HepG2 (cell line): ENCODE measurements around the gene AJM1. TPM values are rescaled to one million over a fixed set of nuclear protein-coding genes. Genes with fewer than 3 reads are reported as not detected.

Experiments
- BRF2 ChIP-seq: sonication (generic); formaldehyde crosslinking; IDR thresholded peaks from 2 replicates; pipeline ENCODE4 v1.8.1; 2022; ENCODE audit warnings: mild to moderate bottlenecking, missing genetic modification reagents
- CEBPG ChIP-seq: IDR thresholded peaks from 2 replicates; pipeline ENCODE4 v1.6.1; 2016
- FOSL2 ChIP-seq: sonication (generic); formaldehyde crosslinking; IDR thresholded peaks from 2 replicates; pipeline ENCODE4 v1.4.0; 2020; ENCODE audit warnings: missing genetic modification reagents
- HNF4A ChIP-seq: sonication (generic); formaldehyde crosslinking; IDR thresholded peaks from 2 replicates; pipeline ENCODE4 v1.4.0; 2020; ENCODE audit warnings: missing genetic modification reagents
- MLXIP ChIP-seq: sonication (generic); formaldehyde crosslinking; IDR thresholded peaks from 2 replicates; pipeline ENCODE4 v1.9.0; 2021; ENCODE audit warnings: missing genetic modification reagents, borderline replicate concordance
- MTA1 ChIP-seq: sonication (generic); formaldehyde crosslinking; IDR thresholded peaks from 2 replicates; pipeline ENCODE4 v1.4.0; 2020; ENCODE audit warnings: missing genetic modification reagents, mild to moderate bottlenecking, borderline replicate concordance
- NR1H2 ChIP-seq: sonication (generic); formaldehyde crosslinking; IDR thresholded peaks from 2 replicates; pipeline ENCODE4 v1.8.1; 2022; ENCODE audit warnings: low read depth, missing genetic modification reagents, borderline replicate concordance
- POLR2A ChIP-seq, 2 experiments: IDR thresholded peaks; 2 replicates each; pipeline ENCODE4 v1.6.1; 2011; ENCODE audit warnings: low read depth in 2 of 2, low read length in 2 of 2, mild to moderate bottlenecking in 1 of 2, moderate library complexity in 1 of 2; ENCODE audit not compliant: insufficient read depth in 1 of 2
- RBM22 ChIP-seq: fragments of 200-400 bp; formaldehyde crosslinking; optimal IDR thresholded peaks from 2 replicates; pipeline ENCODE3; 2017; ENCODE audit warnings: mild to moderate bottlenecking, low read length, moderate library complexity
- RCOR2 ChIP-seq: IDR thresholded peaks from 2 replicates; pipeline ENCODE4 v1.6.1; 2016; ENCODE audit warnings: missing biosample characterization, missing genetic modification reagents
- SAP130 ChIP-seq: IDR thresholded peaks from 2 replicates; pipeline ENCODE4 v1.6.1; 2016; ENCODE audit warnings: low read depth
- THAP11 ChIP-seq: IDR thresholded peaks from 2 replicates; pipeline ENCODE4 v1.6.1; 2016; ENCODE audit warnings: missing biosample characterization, missing genetic modification reagents
- TIGD3 ChIP-seq: sonication (generic); formaldehyde crosslinking; IDR thresholded peaks from 2 replicates; pipeline ENCODE4 v1.5.1; 2020; ENCODE audit warnings: mild to moderate bottlenecking, missing genetic modification reagents, borderline replicate concordance
- TRIM22 ChIP-seq: fragments of 450-650 bp; IDR thresholded peaks from 2 replicates; pipeline ENCODE4 v1.6.1; 2017
- ZMYM4 ChIP-seq: sonication (generic); formaldehyde crosslinking; IDR thresholded peaks from 2 replicates; pipeline ENCODE4 v1.8.1; 2023; ENCODE audit warnings: mild to moderate bottlenecking, missing genetic modification reagents
- ZNF280B ChIP-seq: sonication (generic); formaldehyde crosslinking; IDR thresholded peaks from 2 replicates; pipeline ENCODE4 v1.5.0; 2020; ENCODE audit warnings: missing genetic modification reagents, mild to moderate bottlenecking, borderline replicate concordance
- ZNF572 ChIP-seq: sonication (generic); formaldehyde crosslinking; IDR thresholded peaks from 2 replicates; pipeline ENCODE4 v1.5.1; 2020; ENCODE audit warnings: mild to moderate bottlenecking, missing genetic modification reagents
- ZNF580 ChIP-seq: IDR thresholded peaks from 2 replicates; pipeline ENCODE4 v1.6.1; 2016; ENCODE audit warnings: low read depth, borderline replicate concordance
- ZNF619 ChIP-seq: sonication (generic); formaldehyde crosslinking; IDR thresholded peaks from 2 replicates; pipeline ENCODE4 v1.4.0; 2020; ENCODE audit warnings: mild to moderate bottlenecking, missing genetic modification reagents
- ZNF652 ChIP-seq: IDR thresholded peaks from 2 replicates; pipeline ENCODE4 v1.6.1; 2016; ENCODE audit warnings: low read depth, borderline replicate concordance
- polyA plus RNA-seq, 8 experiments: library from polyadenylated mRNA; depleted of rRNA in 3 of 8; stranded (reverse) in 7 of 8; unstranded in 1 of 8; fragments of >200 nt; fragmentation: Illumina TruSeq in 4 of 8; extraction: Trizol in 4 of 8; gene quantifications; 2 replicates each; pipeline versions ENCODE4 v1.2.1 to v1.2.3, GENCODE V29; 2011 to 2016; ENCODE audit warnings: low read depth in 4 of 8, missing spikeins in 1 of 8, mixed read lengths in 1 of 8; ENCODE audit not compliant: insufficient read depth in 1 of 8
- total RNA-seq, 5 experiments: library from RNA; depleted of rRNA; stranded (reverse); fragments of >200 nt; fragmentation: Illumina TruSeq; extraction: Trizol; gene quantifications; 2 replicates each; pipeline ENCODE4 v1.2.3, GENCODE V29; 2016; ENCODE audit warnings: low read depth in 1 of 5

AJM1 gene
- total and polyA plus RNA-seq, 2 of the 13 experiments (the other 11 are each of a cell fraction or from before 2014, with no cell fraction given) = 1.1 to 1.2 TPM

GRCh38 chr9:136865041-136865767, 22.9 kb downstream of the AJM1 start (continued):
- TF ChIP-seq MLXIP (no peak), ZMYM4 (CRISPR knock-in tag) (no peak), NR1H2 (CRISPR knock-in tag) (no peak), HNF4A (CRISPR knock-in tag) (no peak), MTA1 (CRISPR knock-in tag) (no peak), TIGD3 (no peak), ZNF572 (CRISPR knock-in tag) (0 out of 2 replicates have a peak, but pooled peaks have one; percentile 33), RBM22 (peak; percentile 65), SAP130 (CRISPR knock-in tag) (0 out of 2 replicates have a peak, but pooled peaks have one; percentile 16), THAP11 (CRISPR knock-in tag) (0 out of 2 replicates have a peak, but pooled peaks have one; percentile 18), ZNF580 (CRISPR knock-in tag) (no peak), ZNF652 (CRISPR knock-in tag) (no peak), FOSL2 (CRISPR knock-in tag) (peak; percentile 38), ZNF280B (CRISPR knock-in tag) (no peak), ZNF619 (CRISPR knock-in tag) (no peak), POLR2A (IDR thresholded peaks at IDR 0.05; ENCODE audit: insufficient read depth in 1 of 2, low read depth in 2 of 2, low read length in 2 of 2) (0 out of 4 replicates have a peak, but pooled peaks of 1 of the 2 experiments have one; percentile 18), BRF2 (no peak), CEBPG (CRISPR knock-in tag) (peak; percentile 48; the same call in 1 of the 2 replicates), TRIM22 (no peak), RCOR2 (CRISPR knock-in tag) (no peak)
